CD4-positive, alpha-beta memory T cell (primary cell): ENCODE measurements around the gene CPD. TPM values are rescaled to one million over a fixed set of nuclear protein-coding genes. Genes with fewer than 3 reads are reported as not detected.
"Not testable (repeated sequence)": the region's sequence is repeated elsewhere in the genome, so short reads cannot be mapped to it uniquely, and the experiment has no call there.

Source experiments
- CTCF ChIA-PET: fragments of 350-600 bp; sonication (Branson Sonifier 250); formaldehyde crosslinking; loops from one replicate; lab custom pipeline; 2021; ENCODE audit warnings: inconsistent platforms; ENCODE audit not compliant: partially characterized antibody; lab: Charles Lee
- POLR2A ChIA-PET: fragments of 350-600 bp; sonication (Branson Sonifier 250); formaldehyde crosslinking; loops from one replicate; lab custom pipeline; 2021; ENCODE audit not compliant: partially characterized antibody; lab: Charles Lee
- DNase-seq, 5 donors: peaks; one replicate each; pipeline versions ENCODE4 v3.0.0 to v3.0.0-alpha.2; 2020 to 2022; ENCODE audit warnings: mixed read lengths in 1 of 5
- H3K27ac ChIP-seq: one replicate; pipeline ENCODE4 v1.7.0; 2013; ENCODE audit warnings: low read depth, low read length
- H3K27me3 ChIP-seq: 2 replicates; pipeline ENCODE4 v1.7.0; 2013; ENCODE audit warnings: mild to moderate bottlenecking, low read length, moderate library complexity; ENCODE audit not compliant: insufficient read depth
- H3K36me3 ChIP-seq: 2 replicates; pipeline ENCODE4 v1.7.0; 2013; ENCODE audit warnings: mild to moderate bottlenecking, low read length, moderate library complexity; ENCODE audit not compliant: insufficient read depth
- H3K4me1 ChIP-seq: 2 replicates; pipeline ENCODE4 v1.7.0; 2013; ENCODE audit warnings: mild to moderate bottlenecking, low read length, moderate library complexity; ENCODE audit not compliant: insufficient read depth
- H3K4me3 ChIP-seq, 2 donors: one replicate each; pipeline ENCODE4 v1.7.0; 2013; ENCODE audit warnings: low read length in 2 of 2, mild to moderate bottlenecking in 1 of 2
- H3K9me3 ChIP-seq, 2 donors: one replicate each; pipeline ENCODE4 v1.7.0; 2013; ENCODE audit warnings: low read length in 2 of 2, control low read depth in 1 of 2; ENCODE audit not compliant: control insufficient read depth in 1 of 2
- H3K27ac Mint-ChIP-seq, 7 donors: one replicate each; pipeline ENCODE4 v1.8.0; 2020 to 2021; ENCODE audit warnings: mixed read lengths in 7 of 7, mild to moderate bottlenecking in 6 of 7, inconsistent platforms in 3 of 7, moderate library complexity in 3 of 7
- H3K27me3 Mint-ChIP-seq, 2 donors: one replicate each; pipeline ENCODE4 v1.8.0; 2020 to 2021; ENCODE audit warnings: mixed read lengths in 2 of 2
- H3K36me3 Mint-ChIP-seq, 2 donors: one replicate each; pipeline ENCODE4 v1.8.0; 2020 to 2021; ENCODE audit warnings: mixed read lengths in 2 of 2, inconsistent platforms in 1 of 2, mild to moderate bottlenecking in 1 of 2
- H3K4me1 Mint-ChIP-seq, 4 donors: one replicate each; pipeline ENCODE4 v1.8.0; 2020 to 2021; ENCODE audit warnings: mixed read lengths in 4 of 4, mild to moderate bottlenecking in 1 of 4
- H3K4me3 Mint-ChIP-seq, 8 donors: one replicate each; pipeline ENCODE4 v1.8.0; 2020 to 2021; ENCODE audit warnings: mixed read lengths in 8 of 8, mild to moderate bottlenecking in 7 of 8, moderate library complexity in 6 of 8, inconsistent platforms in 3 of 8
- H3K9me3 Mint-ChIP-seq, 8 donors: one replicate each; pipeline ENCODE4 v1.8.0; 2020 to 2021; ENCODE audit warnings: mixed read lengths in 8 of 8, mild to moderate bottlenecking in 5 of 8, inconsistent platforms in 3 of 8, moderate library complexity in 1 of 8
- intact Hi-C: fragments of 100-400 bp; cut with micrococcal nuclease; formaldehyde crosslinking; loops from one replicate; pipeline ENCODE4 v1.15.1; 2023
- polyA plus RNA-seq, 2 donors: library from polyadenylated mRNA; unstranded; fragments of 300-500 nt; fragmentation: Illumina TruSeq; gene quantifications; one replicate each; pipeline ENCODE4 v1.2.3, GENCODE V29; 2021
- total RNA-seq, 2 experiments: library from RNA; stranded (reverse); gene quantifications; one replicate each; pipeline ENCODE4 v1.2.3, GENCODE V29; 2021

The CPD gene
- total and polyA plus RNA-seq, 4 experiments from 2014 or later, result 15.6 to 24.6 (median 20.7) TPM

GRCh38 chr17:30429155-30429554 is 50.4 kb downstream of the CPD start:
- intact Hi-C loops, result no loop called here
- CTCF ChIA-PET, result no interaction called here
- Histone ChIP-seq H3K9me3 (no peaks in the 10 kb centered on the region), H3K4me1 (no peaks in the 10 kb centered on the region), H3K27me3 (no peaks in the 10 kb centered on the region), H3K4me3 (no peak overlapping the region), H3K36me3 (no peaks in the 10 kb centered on the region), H3K27ac (no peak overlapping the region)
- Mint-ChIP-seq H3K27ac (no peak overlapping the region), H3K36me3 (peaks cover 42 to 65% of the 10 kb centered on the region in 2 donors), H3K27me3 (no peaks in the 10 kb centered on the region), H3K4me3 (no peak overlapping the region), H3K9me3 (no peaks in the 10 kb centered on the region), H3K4me1 (no peaks in the 10 kb centered on the region)
- no peak for DNase-seq
- POLR2A ChIA-PET, result no interaction called here

DNA sequence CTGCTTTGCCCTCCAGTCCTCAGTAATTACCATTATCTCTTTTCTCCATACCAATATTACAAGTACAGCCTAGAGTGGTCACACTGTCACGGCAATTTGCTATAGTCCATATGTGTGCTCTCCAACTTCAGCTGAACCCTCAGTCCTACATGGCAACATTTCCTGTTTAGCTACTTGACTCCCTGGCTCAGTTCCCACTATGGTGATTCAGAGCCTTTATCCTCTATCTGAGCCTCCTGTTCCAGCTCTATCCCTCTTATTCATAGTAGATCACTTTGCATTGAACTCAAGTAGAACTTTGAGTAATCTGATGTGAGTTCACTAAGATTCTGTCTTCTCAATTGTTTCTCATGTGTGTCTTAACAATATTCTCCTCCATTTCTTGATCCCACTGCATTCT is 54.8 kb downstream of the CPD start:
- no peak for DNase-seq
- ChIA-PET CTCF (interaction anchor here (1.8 kb wide), 1 partner anchor 92 kb away, joined by 6 read pairs; no protein-coding TSS in a partner anchor), POLR2A (no interaction called here)
- Mint-ChIP-seq H3K4me3 (no peak overlapping the region), H3K9me3 (no peaks in the 10 kb centered on the region), H3K27ac (peak overlapping the region in 3 of 7 donors; percentile 9 to 48 (median 44)), H3K36me3 (peaks cover 48 to 56% of the 10 kb centered on the region in 2 donors), H3K27me3 (no peaks in the 10 kb centered on the region), H3K4me1 (peaks cover 0 to 5% (median 3%) of the 10 kb centered on the region in 4 donors)
- Histone ChIP-seq H3K4me1 (no peaks in the 10 kb centered on the region), H3K27ac (no peak overlapping the region), H3K4me3 (no peak overlapping the region), H3K9me3 (no peaks in the 10 kb centered on the region), H3K36me3 (peaks cover 5% of the 10 kb centered on the region), H3K27me3 (no peaks in the 10 kb centered on the region)
- intact Hi-C loops, result no loop called here

DNA sequence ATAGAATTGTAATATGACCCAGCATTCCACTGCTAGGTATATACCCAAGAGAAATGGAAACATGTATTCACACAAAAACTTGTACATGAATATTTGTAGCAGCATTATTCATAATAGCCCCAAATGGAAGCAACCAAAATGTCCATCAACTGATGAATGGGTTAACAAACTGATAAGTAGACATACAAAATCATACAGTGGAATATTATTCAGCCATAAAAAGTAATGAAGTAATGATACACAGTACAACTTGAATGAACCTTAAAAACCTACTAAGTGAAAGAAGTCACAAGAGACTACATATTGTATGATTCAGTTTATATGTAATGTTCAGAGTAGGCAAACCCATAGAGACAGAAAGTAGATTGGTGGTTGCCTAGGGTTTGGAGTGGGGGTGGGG is 58.0 kb downstream of the CPD start:
- no peaks in the 10 kb centered on the region for H3K27me3 ChIP-seq
- H3K9me3 ChIP-seq, result no peaks in the 10 kb centered on the region
- Mint-ChIP-seq H3K27me3 (no peaks in the 10 kb centered on the region), H3K4me3 (no peak overlapping the region), H3K27ac (no peak overlapping the region), H3K36me3 (peaks cover 38 to 42% of the 10 kb centered on the region in 2 donors), H3K4me1 (peaks cover 0 to 5% (median 3%) of the 10 kb centered on the region in 4 donors), H3K9me3 (no peaks in the 10 kb centered on the region)
- CTCF ChIA-PET, result no interaction called here
- POLR2A ChIA-PET, result no interaction called here
- no peak overlapping the region for H3K27ac ChIP-seq
- H3K4me3 ChIP-seq, result no peak overlapping the region
- intact Hi-C loops, result no loop called here
- H3K36me3 ChIP-seq, result peaks cover 5% of the 10 kb centered on the region
- no peaks in the 10 kb centered on the region for H3K4me1 ChIP-seq
- no peak for DNase-seq

GRCh38 chr17:30443721-30444120 is 65.0 kb downstream of the CPD start:
- POLR2A ChIA-PET, result no interaction called here
- DNase-seq, result no peak
- intact Hi-C loops, result no loop called here
- Mint-ChIP-seq H3K27ac (no peak overlapping the region), H3K36me3 (peaks cover 44 to 45% of the 10 kb centered on the region in 2 donors), H3K4me1 (peaks cover 2 to 15% (median 5%) of the 10 kb centered on the region in 4 donors), H3K27me3 (no peaks in the 10 kb centered on the region), H3K4me3 (no peak overlapping the region), H3K9me3 (peaks cover 0 to 1% (median 0%) of the 10 kb centered on the region in 8 donors)
- CTCF ChIA-PET, result interaction anchor here (1.0 kb wide), 1 partner anchor 103 kb away, joined by 4 read pairs; no protein-coding TSS in a partner anchor
- H3K27ac ChIP-seq, result no peak overlapping the region
- no peak overlapping the region for H3K4me3 ChIP-seq
- H3K36me3 ChIP-seq, result peaks cover 4% of the 10 kb centered on the region
- no peaks in the 10 kb centered on the region for H3K9me3 ChIP-seq
- H3K4me1 ChIP-seq, result no peaks in the 10 kb centered on the region
- no peaks in the 10 kb centered on the region for H3K27me3 ChIP-seq

- POLR2A ChIA-PET, H3K27me3 Mint-ChIP-seq, H3K27ac ChIP-seq, H3K4me3 ChIP-seq, H3K36me3 ChIP-seq, intact Hi-C loops, H3K27me3 ChIP-seq, H3K9me3 Mint-ChIP-seq, DNase-seq, H3K4me1 ChIP-seq, H3K9me3 ChIP-seq, H3K4me3 Mint-ChIP-seq: not testable (repeated sequence)
- Mint-ChIP-seq H3K4me1 (peaks cover 2 to 15% (median 5%) of the 10 kb centered on the region in 4 donors), H3K27ac (peak overlapping the region in 1 of 7 donors; percentile 4), H3K36me3 (peaks cover 56 to 62% of the 10 kb centered on the region in 2 donors)
- CTCF ChIA-PET, result interaction anchor here (1.3 kb wide), 1 partner anchor 105 kb away, joined by 3 read pairs; no protein-coding TSS in a partner anchor
Observed at GRCh38 chr17:30446640-30447039, 67.9 kb downstream of the CPD start.

DNA sequence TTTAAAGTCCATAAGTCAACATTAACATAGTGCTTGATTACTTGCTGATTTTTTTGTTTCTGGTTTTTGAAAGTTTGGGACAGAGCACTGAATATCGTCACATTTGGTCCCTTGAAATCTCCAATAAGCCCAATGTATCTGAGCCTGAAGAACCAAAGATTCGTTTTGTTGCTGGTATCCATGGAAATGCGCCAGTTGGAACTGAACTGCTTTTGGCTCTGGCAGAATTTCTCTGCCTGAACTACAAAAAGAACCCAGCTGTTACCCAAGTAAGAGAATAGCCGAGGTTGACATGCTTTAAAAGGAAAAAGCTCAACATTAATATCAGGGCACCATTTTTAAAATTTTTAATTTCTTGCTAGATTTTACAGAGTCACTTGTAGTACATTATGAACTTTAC is 70.8 kb downstream of the CPD start:
- Mint-ChIP-seq H3K9me3 (peaks cover 0 to 1% (median 0%) of the 10 kb centered on the region in 8 donors), H3K27me3 (no peaks in the 10 kb centered on the region), H3K4me1 (peaks cover 2 to 15% (median 5%) of the 10 kb centered on the region in 4 donors), H3K27ac (no peak overlapping the region), H3K36me3 (peaks cover 62 to 64% of the 10 kb centered on the region in 2 donors), H3K4me3 (no peak overlapping the region)
- DNase-seq, result no peak
- intact Hi-C loops, result no loop called here
- POLR2A ChIA-PET, result no interaction called here
- Histone ChIP-seq H3K27ac (no peak overlapping the region), H3K4me1 (no peaks in the 10 kb centered on the region), H3K9me3 (no peaks in the 10 kb centered on the region), H3K36me3 (peaks cover 8% of the 10 kb centered on the region), H3K27me3 (no peaks in the 10 kb centered on the region), H3K4me3 (no peak overlapping the region)
- CTCF ChIA-PET, result no interaction called here

GRCh38 chr17:30450125-30451027 is 71.6 kb downstream of the CPD start:
- Mint-ChIP-seq H3K27me3 (no peaks in the 10 kb centered on the region), H3K4me3 (no peak overlapping the region), H3K36me3 (peaks cover 62 to 63% of the 10 kb centered on the region in 2 donors), H3K9me3 (peaks cover 0 to 1% (median 0%) of the 10 kb centered on the region in 8 donors), H3K27ac (peak overlapping the region in 1 of 7 donors; percentile 56), H3K4me1 (peaks cover 2 to 15% (median 5%) of the 10 kb centered on the region in 4 donors)
- CTCF ChIA-PET, result no interaction called here
- DNase-seq, result no peak
- POLR2A ChIA-PET, result no interaction called here
- Histone ChIP-seq H3K4me3 (no peak overlapping the region), H3K27me3 (no peaks in the 10 kb centered on the region), H3K4me1 (no peaks in the 10 kb centered on the region), H3K9me3 (no peaks in the 10 kb centered on the region), H3K36me3 (peaks cover 10% of the 10 kb centered on the region), H3K27ac (no peak overlapping the region)
- intact Hi-C loops, result no loop called here
